Smooth muscle cell (in vitro differentiated cells): ENCODE data around the gene VTA1. TPM values are rescaled to one million over a fixed set of nuclear protein-coding genes. Genes with fewer than 3 reads are reported as not detected.

Experiments used
- DNase-seq: peaks from one replicate; lab custom pipeline; 2025; ENCODE audit not compliant: unreplicated experiment; lab: John Stamatoyannopoulos, UW
- H2AFZ ChIP-seq: fragments of 200-600 bp; sonication (generic); 2 replicates; pipeline ENCODE4 v1.6.0; 2016; ENCODE audit warnings: antibody characterized with exemption, low read depth, mild to moderate bottlenecking
- H3F3A ChIP-seq: fragments of 200-600 bp; sonication (generic); 2 replicates; pipeline ENCODE4 v1.6.0; 2017; ENCODE audit warnings: antibody characterized with exemption, low read depth
- H3K27ac ChIP-seq: fragments of 200-600 bp; sonication (generic); 2 replicates; pipeline ENCODE4 v1.5.1; 2016; ENCODE audit warnings: low read depth, mild to moderate bottlenecking
- H3K27me3 ChIP-seq: fragments of 200-600 bp; sonication (generic); 2 replicates; pipeline ENCODE4 v1.6.1; 2016; ENCODE audit warnings: low read depth, mild to moderate bottlenecking
- H3K36me3 ChIP-seq: fragments of 200-600 bp; sonication (generic); 2 replicates; pipeline ENCODE4 v1.5.1; 2016; ENCODE audit warnings: low read depth
- H3K4me1 ChIP-seq: fragments of 200-600 bp; sonication (generic); 2 replicates; pipeline ENCODE4 v1.5.1; 2016; ENCODE audit warnings: low read depth
- H3K4me2 ChIP-seq: fragments of 200-600 bp; sonication (generic); 2 replicates; pipeline ENCODE4 v1.6.0; 2016; ENCODE audit warnings: mild to moderate bottlenecking
- H3K4me3 ChIP-seq: fragments of 200-600 bp; sonication (generic); 2 replicates; pipeline ENCODE4 v1.5.1; 2016; ENCODE audit warnings: mild to moderate bottlenecking
- H3K79me2 ChIP-seq: fragments of 200-600 bp; sonication (generic); 2 replicates; pipeline ENCODE4 v1.6.0; 2016; ENCODE audit warnings: low read depth, mild to moderate bottlenecking
- H3K9ac ChIP-seq: fragments of 200-600 bp; sonication (generic); 2 replicates; pipeline ENCODE4 v1.6.0; 2016; ENCODE audit warnings: low read depth
- H3K9me3 ChIP-seq: fragments of 200-600 bp; sonication (generic); replicated peaks from 2 replicates; pipeline ENCODE4 v1.5.1; 2016; ENCODE audit warnings: low read depth
- H4K20me1 ChIP-seq: fragments of 200-600 bp; sonication (generic); 2 replicates; pipeline ENCODE4 v1.6.0; 2016; ENCODE audit warnings: low read depth
- WGBS: methylation state at CpG from one replicate; pipeline ENCODE4 v1.1.7; 2016; ENCODE audit warnings: low lambda C conversion rate; 5-methylcytosine and 5-hydroxymethylcytosine counted together
- polyA plus RNA-seq: library from polyadenylated mRNA; unstranded; fragments of >200 nt; fragmentation: Nextera tagmentation; extraction: Ambion mirVana; gene quantifications from 2 replicates; pipeline ENCODE4 v1.2.1, GENCODE V29; 2016
- total RNA-seq: library from RNA; depleted of rRNA; stranded (reverse); fragments of >200 nt; gene quantifications from 2 replicates; pipeline ENCODE4 v1.2.3, GENCODE V29; 2014
- TF ChIP-seq, protein P1 (sequence below): fragments of 200-600 bp; sonication (generic); IDR thresholded peaks from 2 replicates; pipeline ENCODE4 v1.5.1; 2017; ENCODE audit warnings: borderline replicate concordance, mild to moderate bottlenecking, antibody characterized with exemption; ENCODE audit not compliant: insufficient read depth, poor library complexity, severe bottlenecking

Gene VTA1
- total and polyA plus RNA-seq, 2 experiments from 2014 or later = 58.5 to 94.1 TPM

DNA sequence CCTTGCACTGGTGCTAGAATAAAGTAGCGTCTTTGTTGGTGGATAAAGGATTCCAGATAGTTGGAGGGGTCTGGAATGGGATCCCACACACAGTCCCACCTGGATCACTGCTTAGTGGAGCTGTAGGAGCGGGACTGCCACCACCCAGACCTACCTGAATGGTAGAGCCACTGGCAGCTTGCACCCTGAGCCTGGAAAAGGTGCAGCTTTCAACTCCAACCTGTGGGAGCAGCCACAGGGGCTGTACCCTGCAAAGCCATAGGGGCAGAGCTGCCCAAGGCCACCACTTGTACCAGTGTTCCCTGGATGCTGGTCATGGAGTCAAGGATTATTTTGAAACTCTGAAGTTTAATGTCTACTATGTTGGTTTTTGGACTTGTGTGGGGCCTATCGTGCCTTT lies 26.9 kb downstream of the VTA1 start:
- Histone ChIP-seq H3K9me3 (no peaks in the 10 kb centered on the region), H2AFZ (no peak overlapping the region), H3K4me1 (no peaks in the 10 kb centered on the region), H3K27me3 (no peaks in the 10 kb centered on the region), H3K4me3 (no peak overlapping the region), H3K9ac (no peak overlapping the region), H3K79me2 (no peaks in the 10 kb centered on the region), H3K4me2 (no peak overlapping the region), H3K27ac (no peak overlapping the region), H3K36me3 (peaks cover 14% of the 10 kb centered on the region), H4K20me1 (no peaks in the 10 kb centered on the region), H3F3A (no peaks in the 10 kb centered on the region)
- no peak for DNase-seq
- WGBS = 100% methylated on average over 3 of the region's 3 CpGs
- TF ChIP-seq, protein P1, sequence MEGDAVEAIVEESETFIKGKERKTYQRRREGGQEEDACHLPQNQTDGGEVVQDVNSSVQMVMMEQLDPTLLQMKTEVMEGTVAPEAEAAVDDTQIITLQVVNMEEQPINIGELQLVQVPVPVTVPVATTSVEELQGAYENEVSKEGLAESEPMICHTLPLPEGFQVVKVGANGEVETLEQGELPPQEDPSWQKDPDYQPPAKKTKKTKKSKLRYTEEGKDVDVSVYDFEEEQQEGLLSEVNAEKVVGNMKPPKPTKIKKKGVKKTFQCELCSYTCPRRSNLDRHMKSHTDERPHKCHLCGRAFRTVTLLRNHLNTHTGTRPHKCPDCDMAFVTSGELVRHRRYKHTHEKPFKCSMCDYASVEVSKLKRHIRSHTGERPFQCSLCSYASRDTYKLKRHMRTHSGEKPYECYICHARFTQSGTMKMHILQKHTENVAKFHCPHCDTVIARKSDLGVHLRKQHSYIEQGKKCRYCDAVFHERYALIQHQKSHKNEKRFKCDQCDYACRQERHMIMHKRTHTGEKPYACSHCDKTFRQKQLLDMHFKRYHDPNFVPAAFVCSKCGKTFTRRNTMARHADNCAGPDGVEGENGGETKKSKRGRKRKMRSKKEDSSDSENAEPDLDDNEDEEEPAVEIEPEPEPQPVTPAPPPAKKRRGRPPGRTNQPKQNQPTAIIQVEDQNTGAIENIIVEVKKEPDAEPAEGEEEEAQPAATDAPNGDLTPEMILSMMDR = no peak

DNA sequence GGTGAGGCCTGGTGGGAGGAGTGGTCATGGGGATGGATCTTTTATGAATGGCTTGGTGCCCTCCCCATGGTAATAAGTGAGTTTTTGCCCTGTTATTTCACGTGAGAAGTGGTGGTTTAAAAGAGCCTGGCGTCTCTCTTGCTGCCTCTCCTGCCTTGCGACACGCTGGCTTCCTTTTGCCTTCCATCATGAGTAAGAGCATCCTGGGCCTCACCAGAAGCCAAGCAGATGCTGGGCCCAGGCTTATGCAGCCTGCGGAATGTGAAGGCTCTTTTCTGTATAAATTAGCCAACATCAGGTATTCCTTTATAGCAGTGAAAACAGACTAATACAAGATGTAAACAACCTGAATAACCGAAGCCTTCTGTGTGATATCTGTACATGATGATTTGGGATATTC lies 27.6 kb downstream of the VTA1 start:
- WGBS = 96% methylated on average over 6 of the region's 6 CpGs
- Histone ChIP-seq H3K36me3 (peaks cover 17% of the 10 kb centered on the region), H3F3A (no peaks in the 10 kb centered on the region), H3K4me3 (no peak overlapping the region), H3K9ac (no peak overlapping the region), H3K4me2 (no peak overlapping the region), H3K27me3 (no peaks in the 10 kb centered on the region), H3K79me2 (no peaks in the 10 kb centered on the region), H3K27ac (no peak overlapping the region), H3K4me1 (no peaks in the 10 kb centered on the region), H3K9me3 (no peaks in the 10 kb centered on the region), H4K20me1 (no peaks in the 10 kb centered on the region), H2AFZ (no peak overlapping the region)
- DNase-seq = no peak
- TF ChIP-seq, protein P1 = no peak

DNA sequence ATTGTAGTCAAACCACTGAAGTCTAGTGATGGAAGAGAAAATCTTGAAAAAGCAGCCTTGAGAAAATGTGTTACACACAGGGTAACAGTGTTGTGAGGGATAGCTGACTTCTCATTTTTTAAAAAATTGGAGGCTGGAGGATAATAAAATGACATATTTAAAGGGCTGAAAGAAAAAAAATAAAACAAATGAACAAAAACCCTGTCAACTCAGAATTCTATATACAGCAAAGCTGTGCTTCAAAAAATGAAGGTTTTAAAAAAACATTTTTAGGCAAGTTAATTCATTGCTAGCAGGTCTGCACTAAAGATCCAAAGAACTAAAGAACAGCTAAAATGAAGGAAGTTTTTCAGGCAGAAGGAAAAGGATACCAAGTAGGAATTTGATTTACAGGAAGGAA lies 31.1 kb downstream of the VTA1 start:
- no peak overlapping the region for H3K4me3 ChIP-seq
- no peaks in the 10 kb centered on the region for H3K79me2 ChIP-seq
- H3K9ac ChIP-seq = no peak overlapping the region
- TF ChIP-seq, protein P1 = no peak
- DNase-seq = no peak
- no peak overlapping the region for H3K27ac ChIP-seq
- no peak overlapping the region for H2AFZ ChIP-seq
- no peaks in the 10 kb centered on the region for H3K9me3 ChIP-seq
- peaks cover 11% of the 10 kb centered on the region for H3K36me3 ChIP-seq
- no peaks in the 10 kb centered on the region for H3F3A ChIP-seq
- H3K4me1 ChIP-seq = no peaks in the 10 kb centered on the region
- no peaks in the 10 kb centered on the region for H4K20me1 ChIP-seq
- no peaks in the 10 kb centered on the region for H3K27me3 ChIP-seq
- no peak overlapping the region for H3K4me2 ChIP-seq

DNA sequence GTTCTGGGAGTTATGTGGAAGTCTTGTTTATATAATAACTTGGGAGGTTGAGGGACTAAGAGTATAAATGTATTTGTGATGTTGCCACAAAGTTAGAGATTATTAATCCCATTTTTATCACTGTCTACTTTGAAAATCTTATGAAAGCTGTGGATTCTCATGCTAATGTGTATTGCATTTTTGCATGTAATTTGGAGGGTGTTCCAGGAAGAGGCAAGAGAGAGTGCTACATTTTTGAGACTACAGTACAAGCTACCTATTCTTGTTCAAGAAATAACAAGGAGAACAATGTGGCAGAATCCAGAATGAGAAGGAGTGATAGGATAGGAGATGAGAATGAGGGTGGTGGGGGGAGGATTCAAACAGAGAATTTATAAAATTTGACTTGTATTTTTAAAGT lies 34.9 kb downstream of the VTA1 start:
- no peak for DNase-seq
- no peak overlapping the region for H3K4me3 ChIP-seq
- no peak overlapping the region for H3K27ac ChIP-seq
- TF ChIP-seq, protein P1 = no peak
- H3K36me3 ChIP-seq = peaks cover 9% of the 10 kb centered on the region
- no peak overlapping the region for H3K9ac ChIP-seq
- no peaks in the 10 kb centered on the region for H3F3A ChIP-seq
- H2AFZ ChIP-seq = no peak overlapping the region
- H3K27me3 ChIP-seq = no peaks in the 10 kb centered on the region
- H3K4me1 ChIP-seq = no peaks in the 10 kb centered on the region
- H3K79me2 ChIP-seq = no peaks in the 10 kb centered on the region
- no peaks in the 10 kb centered on the region for H3K9me3 ChIP-seq
- H4K20me1 ChIP-seq = no peaks in the 10 kb centered on the region
- no peak overlapping the region for H3K4me2 ChIP-seq
